IPS-20b (cell line): Measurements from ENCODE around the gene ZNF536.

ENCODE experiments used
- H3K27ac ChIP-seq: one replicate; pipeline ENCODE4 v1.5.1; 2013; ENCODE audit warnings: low read length
- H3K27me3 ChIP-seq: 2 replicates; pipeline ENCODE4 v1.6.1; 2013; ENCODE audit warnings: mild to moderate bottlenecking, low read length, inconsistent platforms; ENCODE audit not compliant: insufficient read depth
- H3K36me3 ChIP-seq: 2 replicates; pipeline ENCODE4 v1.6.1; 2013; ENCODE audit warnings: low read depth, mild to moderate bottlenecking, inconsistent platforms, low read length, moderate library complexity; ENCODE audit not compliant: insufficient read depth
- H3K4me1 ChIP-seq: 2 replicates; pipeline ENCODE4 v1.6.1; 2013; ENCODE audit warnings: mild to moderate bottlenecking, control low read depth, inconsistent platforms, low read length, moderate library complexity; ENCODE audit not compliant: insufficient read depth
- H3K4me3 ChIP-seq: 2 replicates; pipeline ENCODE4 v1.5.1; 2013; ENCODE audit warnings: mild to moderate bottlenecking, low read length, inconsistent platforms
- H3K9ac ChIP-seq: 2 replicates; pipeline ENCODE4 v1.6.1; 2013; ENCODE audit warnings: low read depth, mild to moderate bottlenecking, inconsistent platforms, low read length, moderate library complexity
- H3K9me3 ChIP-seq: 2 replicates; pipeline ENCODE4 v1.6.1; 2013; ENCODE audit warnings: mild to moderate bottlenecking, low read depth, low read length, inconsistent platforms; ENCODE audit not compliant: insufficient read depth

ZNF536 gene

DNA sequence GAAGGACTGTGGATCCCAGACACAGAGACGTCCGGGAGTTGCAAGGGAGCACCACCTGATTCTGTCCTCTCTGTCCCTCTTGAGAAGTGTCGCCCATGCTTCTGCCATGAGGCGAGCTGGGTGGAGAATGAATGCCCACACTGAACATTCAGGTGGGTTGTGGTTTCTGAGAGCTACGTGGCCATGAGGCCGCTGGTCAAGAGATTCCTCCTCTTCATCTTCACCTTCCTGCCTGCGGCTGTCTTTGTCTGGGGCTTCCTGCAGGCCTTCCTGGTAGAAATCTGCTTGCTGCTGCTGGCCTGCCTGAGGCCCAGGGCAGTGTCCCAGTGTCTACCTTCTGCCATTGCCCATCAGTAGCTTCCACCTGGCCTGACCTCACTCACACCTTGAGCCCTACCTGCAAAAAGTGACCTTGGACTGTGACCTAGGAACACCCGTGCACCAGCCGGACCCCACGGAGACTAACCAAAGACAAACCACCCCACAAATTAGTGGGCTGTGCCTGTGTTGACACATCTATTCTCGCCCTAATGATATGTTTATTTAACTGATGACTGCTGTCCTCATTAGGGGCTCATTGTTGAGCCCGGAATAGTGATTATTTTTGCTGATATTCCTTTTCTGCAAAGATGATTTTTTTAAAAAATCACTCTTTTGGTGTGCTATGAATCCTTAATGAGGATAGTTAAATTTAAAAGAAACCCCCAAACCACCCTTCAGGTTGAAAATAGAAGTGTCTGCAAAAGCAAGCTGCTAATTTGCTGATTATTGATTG, 38.7 kb upstream of the ZNF536 start:
- Histone ChIP-seq H3K4me1 (no peaks in the 10 kb centered on the region), H3K36me3 (no peaks in the 10 kb centered on the region), H3K9me3 (no peaks in the 10 kb centered on the region), H3K27ac (no peak overlapping the region), H3K9ac (no peak overlapping the region), H3K4me3 (no peak overlapping the region), H3K27me3 (no peaks in the 10 kb centered on the region; the same call in 1 of the 2 replicates)

- H3K27ac ChIP-seq, result no peak overlapping the region
- H3K4me3 ChIP-seq, result no peak overlapping the region
- H3K9me3 ChIP-seq, result no peaks in the 10 kb centered on the region
- H3K36me3 ChIP-seq, result no peaks in the 10 kb centered on the region
- no peaks in the 10 kb centered on the region for H3K4me1 ChIP-seq
- no peaks in the 10 kb centered on the region; the same call in 1 of the 2 replicates for H3K27me3 ChIP-seq
- H3K9ac ChIP-seq, result no peak overlapping the region
Measured at GRCh38 chr19:30334841-30335240, 37.3 kb upstream of the ZNF536 start.

GRCh38 chr19:30335306-30335886, 36.8 kb upstream of the ZNF536 start:
- no peaks in the 10 kb centered on the region for H3K36me3 ChIP-seq
- no peaks in the 10 kb centered on the region for H3K9me3 ChIP-seq
- H3K4me1 ChIP-seq, result no peaks in the 10 kb centered on the region
- H3K9ac ChIP-seq, result no peak overlapping the region
- no peaks in the 10 kb centered on the region; the same call in 1 of the 2 replicates for H3K27me3 ChIP-seq
- H3K4me3 ChIP-seq, result no peak overlapping the region
- no peak overlapping the region for H3K27ac ChIP-seq

DNA sequence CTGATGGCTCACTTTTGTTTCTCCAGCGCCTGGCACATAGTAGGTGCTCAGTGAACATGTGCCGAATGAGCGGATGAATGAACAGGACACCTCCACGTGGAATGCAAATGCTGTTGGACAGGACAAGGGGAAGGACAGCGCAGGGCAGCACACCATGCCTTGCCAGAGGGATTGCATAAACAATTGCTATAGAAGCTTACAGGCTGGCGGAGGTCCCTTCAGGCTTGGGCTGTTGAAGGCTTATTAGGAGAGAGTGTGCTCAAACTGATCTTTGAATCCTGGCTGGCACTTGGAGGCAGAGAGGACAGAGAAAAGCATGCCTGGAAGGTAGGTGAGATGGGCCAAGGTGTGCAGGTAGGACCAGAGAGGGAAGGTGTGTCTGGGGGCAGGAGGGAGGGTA, 35.9 kb upstream of the ZNF536 start:
- Histone ChIP-seq H3K9ac (no peak overlapping the region), H3K4me3 (no peak overlapping the region), H3K27me3 (no peaks in the 10 kb centered on the region; the same call in 1 of the 2 replicates), H3K9me3 (no peaks in the 10 kb centered on the region), H3K36me3 (no peaks in the 10 kb centered on the region), H3K27ac (no peak overlapping the region), H3K4me1 (no peaks in the 10 kb centered on the region)

- no peaks in the 10 kb centered on the region for H3K36me3 ChIP-seq
- no peaks in the 10 kb centered on the region for H3K4me1 ChIP-seq
- no peaks in the 10 kb centered on the region; the same call in 1 of the 2 replicates for H3K27me3 ChIP-seq
- H3K4me3 ChIP-seq, result no peak overlapping the region
- no peak overlapping the region for H3K27ac ChIP-seq
- H3K9me3 ChIP-seq, result no peaks in the 10 kb centered on the region
- H3K9ac ChIP-seq, result no peak overlapping the region
Measured at GRCh38 chr19:30338041-30338456, 34.1 kb upstream of the ZNF536 start.

GRCh38 chr19:30338878-30339623, 33.1 kb upstream of the ZNF536 start:
- Histone ChIP-seq H3K4me1 (no peaks in the 10 kb centered on the region), H3K4me3 (no peak overlapping the region), H3K27me3 (no peaks in the 10 kb centered on the region; the same call in 1 of the 2 replicates), H3K9ac (no peak overlapping the region), H3K9me3 (no peaks in the 10 kb centered on the region), H3K27ac (no peak overlapping the region), H3K36me3 (no peaks in the 10 kb centered on the region)

DNA sequence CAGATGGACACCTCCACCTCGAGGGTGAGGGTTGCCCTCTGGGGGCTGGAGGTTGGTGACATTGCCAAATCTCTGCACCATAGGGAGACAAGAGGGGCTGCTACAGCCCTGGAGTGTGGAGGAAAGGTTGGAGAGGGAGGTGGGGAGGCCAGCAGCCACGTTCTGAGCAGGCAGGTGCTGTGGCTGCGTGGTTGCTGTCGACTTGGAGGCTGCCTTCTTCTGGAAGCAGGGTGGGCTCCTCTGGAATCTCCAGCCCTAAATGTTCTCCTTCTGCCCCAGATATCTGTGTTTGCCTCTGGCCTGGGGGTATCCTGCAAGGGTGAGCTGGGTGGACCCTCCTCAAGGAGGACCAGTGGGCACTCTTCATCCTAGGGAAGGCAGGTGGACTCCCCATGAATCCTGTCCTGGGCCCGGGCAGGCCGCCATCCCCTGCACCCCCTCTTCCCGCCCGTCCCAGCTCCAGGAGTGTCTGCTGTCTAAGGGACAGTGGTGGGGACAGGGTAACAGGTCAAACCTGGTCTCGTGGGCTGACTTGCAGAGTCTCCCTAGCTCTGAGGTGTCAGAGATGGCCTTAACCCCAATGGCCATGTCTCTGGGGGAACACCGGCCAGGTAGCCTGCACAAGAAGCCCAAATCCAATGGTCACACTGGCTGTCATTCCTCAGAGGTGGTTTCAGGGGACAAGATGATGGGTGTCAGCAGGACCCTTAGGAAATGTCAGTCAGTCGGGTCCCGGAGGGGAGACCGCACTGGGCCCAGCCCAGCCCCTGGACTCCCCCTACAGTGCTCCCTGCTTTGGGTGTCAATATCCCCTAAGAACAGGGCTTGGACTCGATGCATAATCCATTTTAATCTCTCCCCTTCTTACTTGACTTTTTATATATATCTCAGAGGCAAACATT, 32.3 kb upstream of the ZNF536 start:
- no peaks in the 10 kb centered on the region for H3K36me3 ChIP-seq
- H3K27ac ChIP-seq, result no peak overlapping the region
- H3K4me3 ChIP-seq, result no peak overlapping the region
- no peaks in the 10 kb centered on the region for H3K27me3 ChIP-seq
- H3K9me3 ChIP-seq, result no peaks in the 10 kb centered on the region
- no peaks in the 10 kb centered on the region for H3K4me1 ChIP-seq
- no peak overlapping the region for H3K9ac ChIP-seq

GRCh38 chr19:30340771-30341561, 31.2 kb upstream of the ZNF536 start:
- Histone ChIP-seq H3K4me3 (no peak overlapping the region), H3K27ac (no peak overlapping the region), H3K27me3 (no peaks in the 10 kb centered on the region), H3K36me3 (no peaks in the 10 kb centered on the region), H3K9ac (no peak overlapping the region), H3K9me3 (no peaks in the 10 kb centered on the region), H3K4me1 (no peaks in the 10 kb centered on the region)

DNA sequence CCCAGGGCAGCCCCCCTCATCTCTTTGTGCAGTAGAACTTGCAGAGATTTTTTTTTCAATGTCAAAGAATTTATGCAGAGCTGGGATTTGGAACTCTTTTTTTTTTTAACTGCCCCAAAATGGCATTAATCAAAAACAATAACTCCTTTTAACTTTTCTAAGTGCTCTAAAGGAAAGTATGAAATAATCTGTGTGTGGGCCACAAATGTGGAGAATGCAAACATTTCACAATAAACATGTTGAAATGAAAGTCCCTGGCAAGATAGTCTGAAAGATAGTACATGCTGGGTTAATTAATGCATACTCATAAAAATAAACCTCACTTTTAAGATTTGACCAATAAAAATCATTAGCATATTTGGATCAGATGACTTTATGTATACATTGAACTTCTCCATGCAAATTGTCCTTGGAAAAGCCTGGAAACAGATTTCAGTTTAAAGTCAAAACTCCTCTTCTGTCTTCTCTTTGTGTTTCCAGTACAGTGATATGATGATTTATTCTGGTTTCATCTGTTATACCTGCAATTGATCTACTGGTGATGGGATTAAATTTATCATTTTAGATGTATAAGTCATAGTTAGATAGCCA, 30.5 kb upstream of the ZNF536 start:
- Histone ChIP-seq H3K27me3 (no peaks in the 10 kb centered on the region), H3K27ac (no peak overlapping the region), H3K4me1 (no peaks in the 10 kb centered on the region), H3K9me3 (no peaks in the 10 kb centered on the region), H3K9ac (no peak overlapping the region), H3K4me3 (no peak overlapping the region), H3K36me3 (no peaks in the 10 kb centered on the region)

DNA sequence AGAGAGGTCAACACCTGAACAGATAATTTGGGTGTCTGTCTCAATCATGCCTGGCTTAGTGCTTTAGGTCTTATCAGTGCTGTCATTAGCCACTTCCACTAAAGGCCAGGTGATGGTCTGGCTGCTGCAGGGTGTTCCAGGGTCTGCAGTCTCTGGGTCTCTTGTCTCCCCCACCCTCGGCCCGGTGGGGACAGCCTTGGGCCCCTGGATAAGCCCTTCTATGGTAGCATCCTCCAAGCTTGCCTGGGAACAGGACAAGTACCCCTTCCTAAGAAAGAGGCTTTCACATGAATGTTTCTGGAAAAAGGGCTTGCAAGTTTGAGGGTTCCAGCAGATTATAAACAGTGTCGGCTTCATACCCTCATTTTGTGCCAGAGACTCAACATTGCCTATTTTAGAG, 29.3 kb upstream of the ZNF536 start:
- no peaks in the 10 kb centered on the region for H3K36me3 ChIP-seq
- no peaks in the 10 kb centered on the region for H3K9me3 ChIP-seq
- H3K27me3 ChIP-seq, result no peaks in the 10 kb centered on the region
- H3K4me3 ChIP-seq, result no peak overlapping the region
- H3K9ac ChIP-seq, result no peak overlapping the region
- H3K27ac ChIP-seq, result no peak overlapping the region
- no peaks in the 10 kb centered on the region for H3K4me1 ChIP-seq
